DOHH2 (cell line): ENCODE measurements around the gene NBEA.

Experiments used
- CTCF ChIP-seq: fragments of 200-600 bp; sonication (generic); IDR thresholded peaks from one replicate; pipeline ENCODE4 v1.5.1; 2014; ENCODE audit warnings: antibody characterized with exemption, mild to moderate bottlenecking, low read depth, low read length; ENCODE audit not compliant: poor library complexity, severe bottlenecking
- EZH2phosphoT487 ChIP-seq: fragments of 200-600 bp; sonication (generic); IDR thresholded peaks from 2 replicates; pipeline ENCODE4 v1.6.1; 2017; ENCODE audit warnings: borderline replicate concordance, mild to moderate bottlenecking, antibody characterized with exemption, low read length, moderate library complexity, mixed read lengths

GRCh38 chr13:35593651-35594050 is 651.6 kb downstream of the NBEA start:
- TF ChIP-seq CTCF (no peak), EZH2phosphoT487 (no peak)
